Measurements from ENCODE around the gene GNG4. TPM values are rescaled to one million over a fixed set of nuclear protein-coding genes. Genes with fewer than 3 reads are reported as not detected.
A peak's percentile ranks its signal among the peaks of the same experiment; 100 is the strongest.

Gene GNG4
- total and polyA plus RNA-seq, 10 of the 15 experiments (the other 5 are each of a cell fraction or from before 2014, with no cell fraction given): 0.03 to 0.15 (median 0.15) TPM; not detected in 7

DNA sequence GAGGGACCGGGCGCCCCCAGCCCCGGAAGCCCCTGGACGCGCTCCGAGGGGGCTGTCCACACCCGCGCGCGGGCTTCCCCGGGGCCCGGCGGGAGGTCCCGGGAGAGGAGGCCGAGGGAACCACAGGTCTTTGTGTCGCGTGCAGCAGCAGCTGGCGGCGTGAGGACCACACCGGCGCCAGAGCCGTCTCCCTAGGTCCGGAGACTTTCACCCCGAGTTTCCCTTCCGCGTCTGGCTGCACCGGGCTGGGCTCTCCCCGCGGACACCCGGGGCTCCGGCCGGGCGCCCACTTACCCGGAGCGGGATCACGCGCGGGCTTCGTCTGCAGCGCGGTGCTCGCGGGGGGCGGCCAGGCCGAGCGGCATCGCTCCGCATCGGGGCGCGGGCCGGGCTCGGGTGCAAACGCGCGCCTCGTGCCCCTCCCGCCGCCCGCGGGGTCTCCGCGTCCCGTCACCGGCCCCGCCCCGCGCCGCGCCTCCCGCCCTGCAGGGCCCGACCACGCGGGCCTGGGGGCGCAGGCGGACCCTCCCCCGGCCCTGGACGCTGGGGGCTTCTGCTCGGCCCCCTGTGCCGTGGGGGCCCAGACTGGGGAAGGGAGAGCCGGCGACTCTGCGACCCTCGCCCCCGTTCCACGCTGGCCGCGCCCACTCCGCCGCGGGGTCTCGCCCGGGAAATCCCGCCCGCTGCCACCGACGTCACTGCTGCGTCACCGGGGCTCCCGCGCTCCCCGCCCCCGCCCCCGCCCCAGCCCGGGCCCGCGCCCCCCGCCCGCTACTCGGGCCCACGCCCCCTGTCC is at the start of gene GNG4 (continued):
- TF ChIP-seq, protein P1, sequence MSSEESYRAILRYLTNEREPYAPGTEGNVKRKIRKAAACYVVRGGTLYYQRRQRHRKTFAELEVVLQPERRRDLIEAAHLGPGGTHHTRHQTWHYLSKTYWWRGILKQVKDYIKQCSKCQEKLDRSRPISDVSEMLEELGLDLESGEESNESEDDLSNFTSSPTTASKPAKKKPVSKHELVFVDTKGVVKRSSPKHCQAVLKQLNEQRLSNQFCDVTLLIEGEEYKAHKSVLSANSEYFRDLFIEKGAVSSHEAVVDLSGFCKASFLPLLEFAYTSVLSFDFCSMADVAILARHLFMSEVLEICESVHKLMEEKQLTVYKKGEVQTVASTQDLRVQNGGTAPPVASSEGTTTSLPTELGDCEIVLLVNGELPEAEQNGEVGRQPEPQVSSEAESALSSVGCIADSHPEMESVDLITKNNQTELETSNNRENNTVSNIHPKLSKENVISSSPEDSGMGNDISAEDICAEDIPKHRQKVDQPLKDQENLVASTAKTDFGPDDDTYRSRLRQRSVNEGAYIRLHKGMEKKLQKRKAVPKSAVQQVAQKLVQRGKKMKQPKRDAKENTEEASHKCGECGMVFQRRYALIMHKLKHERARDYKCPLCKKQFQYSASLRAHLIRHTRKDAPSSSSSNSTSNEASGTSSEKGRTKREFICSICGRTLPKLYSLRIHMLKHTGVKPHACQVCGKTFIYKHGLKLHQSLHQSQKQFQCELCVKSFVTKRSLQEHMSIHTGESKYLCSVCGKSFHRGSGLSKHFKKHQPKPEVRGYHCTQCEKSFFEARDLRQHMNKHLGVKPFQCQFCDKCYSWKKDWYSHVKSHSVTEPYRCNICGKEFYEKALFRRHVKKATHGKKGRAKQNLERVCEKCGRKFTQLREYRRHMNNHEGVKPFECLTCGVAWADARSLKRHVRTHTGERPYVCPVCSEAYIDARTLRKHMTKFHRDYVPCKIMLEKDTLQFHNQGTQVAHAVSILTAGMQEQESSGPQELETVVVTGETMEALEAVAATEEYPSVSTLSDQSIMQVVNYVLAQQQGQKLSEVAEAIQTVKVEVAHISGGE (CRISPR knock-in tag; IDR thresholded peaks at IDR 0.05): no peak
- TF ChIP-seq, protein P2, sequence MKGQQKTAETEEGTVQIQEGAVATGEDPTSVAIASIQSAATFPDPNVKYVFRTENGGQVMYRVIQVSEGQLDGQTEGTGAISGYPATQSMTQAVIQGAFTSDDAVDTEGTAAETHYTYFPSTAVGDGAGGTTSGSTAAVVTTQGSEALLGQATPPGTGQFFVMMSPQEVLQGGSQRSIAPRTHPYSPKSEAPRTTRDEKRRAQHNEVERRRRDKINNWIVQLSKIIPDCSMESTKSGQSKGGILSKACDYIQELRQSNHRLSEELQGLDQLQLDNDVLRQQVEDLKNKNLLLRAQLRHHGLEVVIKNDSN (IDR thresholded peaks at IDR 0.05; ENCODE audit: borderline replicate concordance, extremely low read length, insufficient read depth, low read depth, low read length): no peak
- TF ChIP-seq ZBED1 (IDR thresholded peaks at IDR 0.05; ENCODE audit: borderline replicate concordance) (no peak), SP1 (IDR thresholded peaks at IDR 0.05; ENCODE audit: low read depth, low read length) (no peak)

DNA sequence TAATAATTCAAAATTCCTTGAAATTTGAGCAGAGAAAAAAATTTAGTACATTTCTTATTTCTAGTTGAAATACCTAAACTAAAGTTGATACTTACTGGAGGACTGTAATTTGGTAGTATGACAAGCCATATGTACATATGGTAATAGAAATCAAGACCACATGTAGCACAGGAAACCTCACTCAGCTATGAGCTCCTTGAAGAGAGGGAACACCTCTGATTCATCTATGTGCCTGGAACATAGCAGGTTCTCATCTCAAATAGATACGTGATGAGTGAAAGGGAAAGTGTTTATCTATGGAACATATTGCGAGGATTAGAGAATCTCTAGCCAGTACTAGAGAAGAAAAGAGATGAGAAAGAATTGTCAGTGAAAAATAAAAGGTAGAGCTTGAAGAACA is 47.9 kb upstream of the GNG4 start:
- H3K79me2 ChIP-seq (ENCODE audit: control insufficient read depth, insufficient read depth, low read length): no peaks in the 10 kb centered on the region
- H3K4me3 ChIP-seq: no peak overlapping the region
- no peak overlapping the region for H3K9ac ChIP-seq (ENCODE audit: control insufficient read depth, insufficient read depth, low read length)
- intact Hi-C loops (cut with micrococcal nuclease; ENCODE audit: unreplicated experiment): no loop called here
- H3K36me3 ChIP-seq (ENCODE audit: control insufficient read depth in 2 of 2, insufficient read depth in 2 of 2, low read length in 1 of 2): no peaks in the 10 kb centered on the region; a peak in 1 of 4 replicates
- in situ Hi-C loops (cut with MboI): no loop called here
- DNase-seq (ENCODE audit: low read depth, low spot score) (no peak), ATAC-seq (no peak), FAIRE-seq (no peak)
- H3K4me2 ChIP-seq (ENCODE audit: control insufficient read depth, insufficient read depth): no peak overlapping the region
- peak overlapping the region; percentile 7; the same call in 1 of the 2 replicates for H2AFZ ChIP-seq (ENCODE audit: control insufficient read depth, low read depth, low read length)
- no TSS peak for BruUV-seq (replicated peaks)
- H3K27me3 ChIP-seq (replicated peaks in 1 of 2; ENCODE audit: control insufficient read depth in 2 of 2, insufficient read depth in 2 of 2, low read length in 1 of 2): no peaks in the 10 kb centered on the region
- RAD21 ChIA-PET (ENCODE audit: unreplicated experiment): no interaction called here
- CTCF ChIA-PET: interaction anchor here (1.1 kb wide), 1 partner anchor 146 kb away, joined by 4 read pairs; no protein-coding TSS in a partner anchor
- H3K9me3 ChIP-seq (replicated peaks; ENCODE audit: control insufficient read depth, insufficient read depth, low read length): no peaks in the 10 kb centered on the region
- WGBS (ENCODE audit: insufficient coverage, insufficient replicate concordance, low lambda C conversion rate, missing lambda C conversion rate): 42% methylated on average over 2 of the region's 2 CpGs
- H3K27ac ChIP-seq (ENCODE audit: control insufficient read depth, insufficient read depth): no peak overlapping the region
- no peaks in the 10 kb centered on the region for H3K4me1 ChIP-seq (ENCODE audit: control insufficient read depth, insufficient read depth, low read length)
- SMC1A ChIA-PET (ENCODE audit: uncharacterized antibody, unreplicated experiment): no interaction called here
- POLR2A ChIA-PET: interaction anchor here (0.5 kb wide), 1 partner anchor 395 kb away, joined by 3 read pairs; no protein-coding TSS in a partner anchor
- no peaks in the 10 kb centered on the region for H4K20me1 ChIP-seq (ENCODE audit: control insufficient read depth, insufficient read depth)
- TF ChIP-seq SIN3A (IDR thresholded peaks at IDR 0.05; ENCODE audit: low read depth, low read length) (no peak), YBX1 (IDR thresholded peaks at IDR 0.05) (no peak), JUNB (IDR thresholded peaks at IDR 0.05) (no peak), MYC (IDR thresholded peaks at IDR 0.05; ENCODE audit: insufficient read depth, insufficient read length, insufficient replicate concordance, low read length, severe bottlenecking) (no peak), NBN (IDR thresholded peaks at IDR 0.05) (no peak), NRF1 (conservative IDR thresholded peaks at IDR 0.05; ENCODE audit: low read depth, low read length) (no peak)
- TF ChIP-seq, protein P3, sequence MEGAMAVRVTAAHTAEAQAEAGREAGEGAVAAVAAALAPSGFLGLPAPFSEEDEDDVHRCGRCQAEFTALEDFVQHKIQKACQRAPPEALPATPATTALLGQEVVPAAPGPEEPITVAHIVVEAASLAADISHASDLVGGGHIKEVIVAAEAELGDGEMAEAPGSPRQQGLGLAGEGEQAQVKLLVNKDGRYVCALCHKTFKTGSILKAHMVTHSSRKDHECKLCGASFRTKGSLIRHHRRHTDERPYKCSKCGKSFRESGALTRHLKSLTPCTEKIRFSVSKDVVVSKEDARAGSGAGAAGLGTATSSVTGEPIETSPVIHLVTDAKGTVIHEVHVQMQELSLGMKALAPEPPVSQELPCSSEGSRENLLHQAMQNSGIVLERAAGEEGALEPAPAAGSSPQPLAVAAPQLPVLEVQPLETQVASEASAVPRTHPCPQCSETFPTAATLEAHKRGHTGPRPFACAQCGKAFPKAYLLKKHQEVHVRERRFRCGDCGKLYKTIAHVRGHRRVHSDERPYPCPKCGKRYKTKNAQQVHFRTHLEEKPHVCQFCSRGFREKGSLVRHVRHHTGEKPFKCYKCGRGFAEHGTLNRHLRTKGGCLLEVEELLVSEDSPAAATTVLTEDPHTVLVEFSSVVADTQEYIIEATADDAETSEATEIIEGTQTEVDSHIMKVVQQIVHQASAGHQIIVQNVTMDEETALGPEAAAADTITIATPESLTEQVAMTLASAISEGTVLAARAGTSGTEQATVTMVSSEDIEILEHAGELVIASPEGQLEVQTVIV (IDR thresholded peaks at IDR 0.05; ENCODE audit: borderline replicate concordance, partially characterized antibody): no peak
- TF ChIP-seq, protein P1 (CRISPR knock-in tag; IDR thresholded peaks at IDR 0.05): no peak
